PC-3 (cell line): ENCODE measurements around the gene SSMEM1. TPM values are rescaled to one million over a fixed set of nuclear protein-coding genes. Genes with fewer than 3 reads are reported as not detected.

Experiments used
- ATAC-seq: fragments of 200-7000 bp; cut with Tn5 transposase; 2 replicates; pipeline ENCODE4 v1.9.1; 2020; ENCODE audit warnings: mild to moderate bottlenecking, moderate library complexity
- BruUV-seq: library from RNA; stranded (reverse); fragments of 400-500 nt; replicated peaks from 2 replicates; lab custom pipeline; 2021; lab: Mats Ljungman, UMichigan
- CTCF ChIA-PET: fragments of 300-600 bp; sonication (Branson Sonifier 250); formaldehyde crosslinking; loops from one replicate; lab custom pipeline; 2022; ENCODE audit warnings: antibody characterized with exemption; lab: Charles Lee
- POLR2A ChIA-PET: fragments of 300-600 bp; sonication (Branson Sonifier 250); formaldehyde crosslinking; loops from one replicate; lab custom pipeline; 2022; ENCODE audit warnings: antibody characterized with exemption; ENCODE audit not compliant: unreplicated experiment; lab: Charles Lee
- DNase-seq: peaks from one replicate; pipeline ENCODE4 v3.0.0-alpha.2; 2015
- H2AFZ ChIP-seq: fragments of 300-600 bp; sonication (generic); 2 replicates; pipeline ENCODE4 v1.6.0; 2016; ENCODE audit warnings: antibody characterized with exemption, low read length
- H3F3A ChIP-seq: fragments of 300-600 bp; sonication (generic); one replicate; pipeline ENCODE4 v1.6.0; 2017; ENCODE audit warnings: antibody characterized with exemption, low read length, control low read depth, mild to moderate bottlenecking; ENCODE audit not compliant: unreplicated experiment
- H3K27ac ChIP-seq: fragments of 300-600 bp; sonication (generic); 2 replicates; pipeline ENCODE4 v1.5.1; 2016; ENCODE audit warnings: mild to moderate bottlenecking, low read length
- H3K27me3 ChIP-seq: fragments of 300-600 bp; sonication (generic); 2 replicates; pipeline ENCODE4 v1.6.1; 2016; ENCODE audit warnings: low read length, mixed read lengths
- H3K36me3 ChIP-seq: fragments of 300-600 bp; sonication (generic); 2 replicates; pipeline ENCODE4 v1.6.1; 2016; ENCODE audit warnings: low read depth, mixed run types, low read length, mixed read lengths
- H3K4me1 ChIP-seq: fragments of 300-600 bp; sonication (generic); 2 replicates; pipeline ENCODE4 v1.5.1; 2016; ENCODE audit warnings: low read length; ENCODE audit not compliant: insufficient read depth
- H3K4me2 ChIP-seq: fragments of 300-600 bp; sonication (generic); 2 replicates; pipeline ENCODE4 v1.6.0; 2016; ENCODE audit warnings: low read length
- H3K4me3 ChIP-seq: fragments of 300-600 bp; sonication (generic); 2 replicates; pipeline ENCODE4 v1.5.1; 2016; ENCODE audit warnings: mild to moderate bottlenecking, low read length, mixed read lengths
- H3K79me2 ChIP-seq: fragments of 300-600 bp; sonication (generic); 2 replicates; pipeline ENCODE4 v1.6.1; 2017; ENCODE audit warnings: low read length, mixed read lengths
- H3K9ac ChIP-seq: fragments of 300-600 bp; sonication (generic); 2 replicates; pipeline ENCODE4 v1.6.0; 2016; ENCODE audit warnings: mild to moderate bottlenecking, low read length
- H3K9me2 ChIP-seq: fragments of 300-600 bp; sonication (generic); replicated peaks from 2 replicates; pipeline ENCODE4 v1.6.1; 2016; ENCODE audit warnings: mixed run types, low read length, mixed read lengths
- H3K9me3 ChIP-seq: fragments of 300-600 bp; sonication (generic); 2 replicates; pipeline ENCODE4 v1.6.1; 2016; ENCODE audit warnings: low read length, mixed read lengths
- H4K20me1 ChIP-seq: fragments of 300-600 bp; sonication (generic); 2 replicates; pipeline ENCODE4 v1.6.1; 2016; ENCODE audit warnings: low read length, mixed read lengths
- EZH2 ChIP-seq: fragments of 300-600 bp; sonication (generic); IDR thresholded peaks from one replicate; pipeline ENCODE4 v1.6.1; 2017; ENCODE audit warnings: antibody characterized with exemption, mild to moderate bottlenecking, low read length; ENCODE audit not compliant: unreplicated experiment
- EZH2phosphoT487 ChIP-seq: fragments of 300-600 bp; sonication (generic); IDR thresholded peaks from 2 replicates; pipeline ENCODE4 v1.6.1; 2018; ENCODE audit warnings: mild to moderate bottlenecking, antibody characterized with exemption, low read length, borderline replicate concordance
- intact Hi-C: fragments of 100-400 bp; cut with micrococcal nuclease; formaldehyde crosslinking; loops from 2 replicates; pipeline ENCODE4 v1.9.0; 2023
- total RNA-seq: library from RNA; depleted of rRNA; stranded (reverse); fragments of >200 nt; gene quantifications from 2 replicates; pipeline ENCODE4 v1.2.3, GENCODE V29; 2014
- TF ChIP-seq, protein P1 (sequence below): fragments of 300-600 bp; sonication (generic); conservative IDR thresholded peaks from 2 replicates; pipeline ENCODE4 v1.5.1; 2017; ENCODE audit warnings: antibody characterized with exemption, low read depth, mild to moderate bottlenecking, low read length

SSMEM1 gene
- total RNA-seq, 1 experiment from 2014 or later: not detected

- Histone ChIP-seq H3K9me2 (no peaks in the 10 kb centered on the region), H3K4me3 (no peak overlapping the region), H3K9ac (no peak overlapping the region), H3K36me3 (no peaks in the 10 kb centered on the region), H3F3A (no peaks in the 10 kb centered on the region), H3K9me3 (no peaks in the 10 kb centered on the region), H3K27me3 (no peaks in the 10 kb centered on the region), H3K79me2 (no peaks in the 10 kb centered on the region), H2AFZ (no peak overlapping the region), H3K4me2 (no peak overlapping the region), H3K4me1 (no peaks in the 10 kb centered on the region; the same call in 1 of the 2 replicates), H4K20me1 (no peaks in the 10 kb centered on the region), H3K27ac (no peak overlapping the region)
- ChIA-PET CTCF (no interaction called here), POLR2A (no interaction called here)
- ATAC-seq: no peak
- intact Hi-C loops: no loop called here
- no peak for DNase-seq
- BruUV-seq: no TSS peak
- TF ChIP-seq, protein P1, sequence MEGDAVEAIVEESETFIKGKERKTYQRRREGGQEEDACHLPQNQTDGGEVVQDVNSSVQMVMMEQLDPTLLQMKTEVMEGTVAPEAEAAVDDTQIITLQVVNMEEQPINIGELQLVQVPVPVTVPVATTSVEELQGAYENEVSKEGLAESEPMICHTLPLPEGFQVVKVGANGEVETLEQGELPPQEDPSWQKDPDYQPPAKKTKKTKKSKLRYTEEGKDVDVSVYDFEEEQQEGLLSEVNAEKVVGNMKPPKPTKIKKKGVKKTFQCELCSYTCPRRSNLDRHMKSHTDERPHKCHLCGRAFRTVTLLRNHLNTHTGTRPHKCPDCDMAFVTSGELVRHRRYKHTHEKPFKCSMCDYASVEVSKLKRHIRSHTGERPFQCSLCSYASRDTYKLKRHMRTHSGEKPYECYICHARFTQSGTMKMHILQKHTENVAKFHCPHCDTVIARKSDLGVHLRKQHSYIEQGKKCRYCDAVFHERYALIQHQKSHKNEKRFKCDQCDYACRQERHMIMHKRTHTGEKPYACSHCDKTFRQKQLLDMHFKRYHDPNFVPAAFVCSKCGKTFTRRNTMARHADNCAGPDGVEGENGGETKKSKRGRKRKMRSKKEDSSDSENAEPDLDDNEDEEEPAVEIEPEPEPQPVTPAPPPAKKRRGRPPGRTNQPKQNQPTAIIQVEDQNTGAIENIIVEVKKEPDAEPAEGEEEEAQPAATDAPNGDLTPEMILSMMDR: no peak
- TF ChIP-seq EZH2phosphoT487 (no peak), EZH2 (no peak)
Measured at GRCh38 chr7:130216025-130216424, 8.4 kb downstream of the SSMEM1 start.

- Histone ChIP-seq H3K4me3 (no peak overlapping the region), H3F3A (no peaks in the 10 kb centered on the region), H3K9ac (no peak overlapping the region), H3K27me3 (no peaks in the 10 kb centered on the region), H3K9me2 (no peaks in the 10 kb centered on the region), H3K79me2 (no peaks in the 10 kb centered on the region), H2AFZ (no peak overlapping the region), H3K36me3 (no peaks in the 10 kb centered on the region), H3K9me3 (no peaks in the 10 kb centered on the region), H3K4me1 (no peaks in the 10 kb centered on the region), H3K4me2 (no peak overlapping the region), H4K20me1 (no peaks in the 10 kb centered on the region), H3K27ac (no peak overlapping the region)
- intact Hi-C loops: no loop called here
- ATAC-seq (no peak), DNase-seq (no peak)
- no peak for TF ChIP-seq EZH2
- TF ChIP-seq, protein P1: no peak
- no peak for TF ChIP-seq EZH2phosphoT487
- ChIA-PET CTCF (no interaction called here), POLR2A (no interaction called here)
- no TSS peak for BruUV-seq
Measured at GRCh38 chr7:130216750-130217149, 9.1 kb downstream of the SSMEM1 start.

DNA sequence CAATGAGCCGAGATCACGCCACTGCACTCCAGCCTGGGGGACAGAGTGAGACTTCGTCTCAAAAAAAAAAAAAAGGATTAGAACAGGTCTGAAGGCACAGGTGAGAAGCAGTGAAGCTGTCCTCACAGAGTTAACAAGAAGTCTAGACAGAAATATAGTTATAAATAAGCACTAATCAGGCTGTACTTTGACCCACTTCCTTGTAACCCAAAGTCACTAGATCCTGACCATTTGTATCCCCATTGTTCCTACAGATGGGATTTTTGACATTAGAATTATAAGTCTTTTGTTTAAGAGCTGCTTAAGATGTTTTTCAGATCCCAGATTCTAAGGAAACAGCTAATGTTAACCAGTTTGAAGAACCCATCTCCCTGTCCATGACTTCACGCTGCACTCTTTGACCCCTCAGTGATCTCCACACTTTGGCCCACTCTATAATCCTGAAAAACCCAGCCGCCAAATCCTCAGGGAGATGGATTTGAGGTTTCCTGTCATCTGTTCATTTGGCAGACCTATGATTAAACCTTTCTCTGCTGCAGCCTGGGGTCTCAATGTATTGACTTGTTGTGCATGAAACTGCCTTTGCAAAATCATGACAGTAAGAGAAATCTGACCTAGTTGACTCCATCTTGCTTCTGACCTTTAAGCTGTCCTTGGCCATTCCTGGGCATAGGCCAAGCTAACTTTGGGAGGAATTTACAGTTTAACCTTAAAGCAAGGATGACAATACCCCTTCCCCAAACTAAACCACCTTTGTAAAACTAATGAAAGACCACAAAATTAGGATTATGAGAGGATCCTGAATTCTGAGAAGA is 11.4 kb downstream of the SSMEM1 start:
- TF ChIP-seq, protein P1: no peak
- TF ChIP-seq EZH2 (no peak), EZH2phosphoT487 (no peak)
- Histone ChIP-seq H3K27ac (no peak overlapping the region), H3K27me3 (no peaks in the 10 kb centered on the region), H3K9ac (no peak overlapping the region), H3K9me2 (no peaks in the 10 kb centered on the region), H3K9me3 (no peaks in the 10 kb centered on the region), H4K20me1 (no peaks in the 10 kb centered on the region), H3K36me3 (no peaks in the 10 kb centered on the region), H3K4me2 (no peak overlapping the region), H3K4me3 (no peak overlapping the region), H3K79me2 (no peaks in the 10 kb centered on the region), H2AFZ (no peak overlapping the region), H3F3A (no peaks in the 10 kb centered on the region), H3K4me1 (no peaks in the 10 kb centered on the region)
- no peak for DNase-seq
- BruUV-seq: no TSS peak
- no peak for ATAC-seq
- ChIA-PET POLR2A (no interaction called here), CTCF (no interaction called here)
- intact Hi-C loops: no loop called here
